CD4-positive, alpha-beta T cell treated with Interleukin-12 subunit alpha and Interleukin-12 subunit beta, for 1 hour (primary cell): Measurements from ENCODE around the gene AKR1B15.
"Not testable (repeated sequence)": the region's sequence is repeated elsewhere in the genome, so short reads cannot be mapped to it uniquely, and the experiment has no call there.

Experiments
- DNase-seq: peaks from one replicate; pipeline ENCODE4 v3.0.0-alpha.2; 2020

Gene AKR1B15

DNA sequence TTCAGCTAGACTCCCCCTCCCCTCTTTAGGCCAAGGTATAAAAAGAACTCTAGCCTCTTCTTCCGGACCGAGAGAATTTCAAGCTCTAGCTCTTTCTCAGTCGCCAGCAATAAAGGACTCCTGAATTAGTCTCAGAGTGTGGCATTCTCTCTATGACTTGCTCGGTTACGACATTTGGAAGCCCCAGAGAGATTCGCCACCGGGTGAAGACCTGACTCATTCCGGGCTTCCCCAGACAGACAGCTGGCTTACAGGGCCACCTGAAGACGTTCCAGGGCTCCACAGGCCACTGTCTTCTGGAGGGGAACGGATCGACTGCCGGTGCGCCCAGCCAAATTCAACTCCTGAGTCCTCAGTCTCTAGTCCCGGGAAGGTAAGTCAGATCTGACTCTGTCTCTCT is at the start of gene AKR1B15:
AKR1B15 (plus strand) TSS at position 234 of the 400 bp plus-strand sequence. CDS start 15,510 bp downstream, outside the sequence.
- DNase-seq: no peak

DNA sequence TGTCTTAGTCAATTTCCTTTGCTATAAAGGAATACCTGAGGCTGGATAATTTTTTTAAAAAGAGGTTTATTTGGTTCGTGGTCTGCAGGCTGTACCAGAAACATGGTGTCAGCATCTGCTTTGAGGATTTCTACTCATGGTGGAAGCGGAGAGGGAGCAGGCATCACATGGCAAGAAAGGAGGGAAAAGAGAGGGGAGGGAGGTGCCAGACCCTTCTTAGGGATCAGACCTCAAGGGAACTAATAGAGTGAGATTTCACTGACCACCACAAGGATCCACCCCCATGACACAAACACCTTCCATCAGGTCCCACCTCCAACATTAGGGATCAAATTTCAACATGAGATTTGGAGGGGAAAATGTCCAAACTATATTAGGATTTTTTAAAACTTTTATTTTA is 48.5 kb upstream of the AKR1B15 start:
- DNase-seq: no peak

DNA sequence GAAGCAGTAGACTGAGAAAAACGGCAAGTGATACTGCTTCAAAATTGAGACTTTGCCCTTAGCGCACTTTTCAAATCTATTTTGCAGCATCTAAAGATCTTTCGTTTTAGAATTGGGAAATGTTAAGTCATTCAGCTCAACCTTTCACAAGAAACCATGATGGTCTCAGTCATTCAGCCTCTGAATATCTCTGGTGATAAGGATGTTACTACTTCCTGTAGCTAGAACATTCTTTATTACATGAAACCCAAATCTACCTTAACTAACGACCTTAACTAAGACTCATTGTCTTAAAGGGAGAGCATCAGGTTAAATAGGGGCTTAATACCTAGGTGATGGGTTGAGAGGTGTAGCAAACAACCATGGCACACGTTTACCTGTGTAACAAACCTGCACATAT is 47.9 kb upstream of the AKR1B15 start:
- DNase-seq: no peak

DNA sequence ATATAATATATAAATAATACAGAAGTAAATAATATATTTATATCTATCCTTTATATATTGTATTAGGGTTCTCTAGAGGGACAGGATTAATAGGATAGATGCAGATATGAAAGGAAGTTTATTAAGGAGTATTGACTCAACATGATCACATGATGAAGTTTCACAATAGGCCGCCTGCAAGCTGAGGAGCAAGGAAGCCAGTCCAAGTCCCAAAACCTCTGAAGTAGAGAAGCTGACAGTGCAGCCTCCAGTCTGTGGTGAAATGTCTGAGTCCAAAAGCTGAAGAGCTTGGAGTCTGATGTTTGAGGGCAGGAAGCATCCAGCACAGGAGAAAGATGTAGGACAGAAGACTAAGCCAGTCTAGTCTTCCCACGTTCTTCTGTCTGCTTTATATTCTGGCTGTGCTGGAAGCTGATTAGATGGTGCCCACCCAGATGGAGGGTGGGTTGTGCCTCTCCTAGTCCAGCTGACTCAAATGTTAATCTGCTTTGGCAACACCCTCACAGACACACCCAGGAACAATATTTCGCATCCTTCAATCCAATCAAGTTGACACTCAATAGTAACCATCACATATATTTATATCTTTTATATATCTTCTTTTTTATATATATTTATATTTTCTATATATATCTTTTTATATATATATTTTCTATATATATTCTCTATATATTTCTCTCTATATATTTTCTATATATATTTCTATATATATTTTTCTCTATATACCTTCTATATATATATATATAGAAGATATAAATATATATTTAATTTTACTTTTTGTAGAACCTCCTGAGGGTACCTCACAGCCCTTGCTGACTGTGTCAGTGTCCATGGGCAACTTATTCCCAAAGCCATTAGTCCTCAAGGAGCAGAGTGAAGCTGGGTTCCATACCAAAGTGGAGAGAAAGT is 46.2 kb upstream of the AKR1B15 start:
- no peak for DNase-seq

DNA sequence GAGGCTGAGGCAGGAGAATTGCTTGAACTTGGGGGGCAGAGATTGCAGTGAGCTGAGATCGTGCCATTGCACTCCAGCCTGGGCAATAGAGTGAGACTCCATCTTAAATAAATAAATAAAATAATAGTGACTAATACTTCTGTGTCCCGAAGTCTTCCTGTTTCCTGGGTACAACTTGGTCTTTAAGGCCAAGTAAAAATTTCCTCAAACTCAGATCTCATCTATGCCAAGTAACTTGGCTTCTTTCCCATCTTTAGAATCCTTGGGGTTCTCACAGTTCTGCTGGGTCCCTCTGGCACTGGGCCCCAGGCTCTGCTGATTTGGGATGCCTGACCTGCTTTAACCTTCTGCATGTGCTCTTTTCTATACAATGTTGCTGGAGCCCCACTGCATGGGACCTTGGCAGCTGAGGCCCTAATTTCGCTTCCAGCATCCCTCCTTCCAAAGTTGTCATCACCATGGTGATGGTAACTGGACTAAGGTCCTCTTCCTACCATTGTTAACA is 44.2 kb upstream of the AKR1B15 start:
- DNase-seq: no peak

DNA sequence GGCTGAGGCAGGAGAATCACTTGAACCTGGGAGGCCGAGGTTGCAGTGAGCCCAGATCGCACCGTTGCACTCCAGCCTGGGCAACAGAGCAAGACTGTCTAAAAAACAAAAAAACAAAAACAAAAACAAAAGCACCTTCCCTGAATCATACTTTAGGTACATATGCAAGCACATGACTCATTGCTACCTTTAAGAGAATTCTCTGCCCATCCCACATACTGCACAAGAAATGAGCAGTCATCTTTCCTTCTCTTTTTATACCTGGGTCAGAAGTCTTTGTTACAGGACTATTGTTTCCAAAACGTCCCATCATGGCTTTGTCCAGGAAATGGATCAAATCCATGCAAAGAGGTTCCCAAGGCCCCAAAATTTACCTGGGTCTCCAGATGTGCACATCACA is 43.1 kb upstream of the AKR1B15 start:
- no peak for DNase-seq

DNA sequence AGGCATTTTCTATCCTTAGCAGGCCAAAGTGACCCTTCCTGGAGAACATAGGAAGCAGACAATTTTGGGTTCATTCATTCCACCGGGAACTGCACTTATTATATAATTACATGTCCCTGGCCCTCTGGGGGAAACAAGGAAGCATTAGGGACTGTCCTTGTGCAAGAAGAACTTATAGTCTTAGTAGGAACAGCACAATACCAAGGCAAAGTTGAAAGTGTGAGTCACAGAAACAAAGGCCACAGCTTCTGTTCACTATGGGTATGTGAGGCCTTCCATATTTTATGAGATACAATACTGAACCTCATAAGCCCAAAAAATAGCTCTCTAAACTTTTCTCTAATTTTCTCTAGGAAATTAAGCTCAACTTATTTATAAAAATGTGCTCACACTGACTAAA is 39.9 kb upstream of the AKR1B15 start:
- no peak for DNase-seq

DNA sequence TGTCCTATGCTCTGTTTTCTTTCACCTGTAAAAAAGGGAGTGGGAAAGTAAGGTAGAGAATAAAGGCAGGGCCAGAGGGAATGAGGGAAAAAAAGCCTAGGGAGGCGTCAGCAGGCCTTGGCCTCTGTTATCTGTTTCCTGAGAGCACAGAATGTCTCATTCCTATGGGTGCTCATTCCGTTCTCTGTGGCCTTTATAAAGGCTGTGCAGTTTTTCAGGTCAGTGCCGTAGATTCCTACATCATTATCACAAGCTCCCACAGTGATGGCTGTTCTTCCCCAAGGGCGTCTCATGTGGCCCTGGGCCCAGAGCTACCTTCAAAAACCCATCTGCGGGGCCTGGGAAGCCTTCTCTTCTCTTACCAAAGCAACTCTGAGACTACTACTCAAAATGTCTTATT is 38.3 kb upstream of the AKR1B15 start:
- no peak for DNase-seq

DNA sequence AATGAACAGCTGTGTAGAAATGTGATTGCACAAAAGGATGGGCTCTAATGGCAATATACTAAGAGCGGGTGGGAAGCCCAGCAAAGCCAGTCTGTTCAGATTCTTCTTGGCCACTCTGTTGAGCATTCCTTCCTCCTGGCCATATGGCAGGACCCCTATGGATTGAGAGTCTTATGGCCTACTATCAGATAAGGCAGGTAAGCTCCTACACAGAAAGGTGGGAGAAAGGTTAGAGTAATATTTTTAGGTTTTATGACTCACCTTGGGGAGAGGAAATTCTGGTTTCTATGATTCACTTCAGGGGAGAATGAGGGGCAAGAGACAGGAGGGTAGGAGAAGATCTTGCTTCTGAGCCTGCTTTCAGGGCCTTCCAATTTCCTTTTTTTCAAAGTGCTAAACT is 36.6 kb upstream of the AKR1B15 start:
- no peak for DNase-seq

DNA sequence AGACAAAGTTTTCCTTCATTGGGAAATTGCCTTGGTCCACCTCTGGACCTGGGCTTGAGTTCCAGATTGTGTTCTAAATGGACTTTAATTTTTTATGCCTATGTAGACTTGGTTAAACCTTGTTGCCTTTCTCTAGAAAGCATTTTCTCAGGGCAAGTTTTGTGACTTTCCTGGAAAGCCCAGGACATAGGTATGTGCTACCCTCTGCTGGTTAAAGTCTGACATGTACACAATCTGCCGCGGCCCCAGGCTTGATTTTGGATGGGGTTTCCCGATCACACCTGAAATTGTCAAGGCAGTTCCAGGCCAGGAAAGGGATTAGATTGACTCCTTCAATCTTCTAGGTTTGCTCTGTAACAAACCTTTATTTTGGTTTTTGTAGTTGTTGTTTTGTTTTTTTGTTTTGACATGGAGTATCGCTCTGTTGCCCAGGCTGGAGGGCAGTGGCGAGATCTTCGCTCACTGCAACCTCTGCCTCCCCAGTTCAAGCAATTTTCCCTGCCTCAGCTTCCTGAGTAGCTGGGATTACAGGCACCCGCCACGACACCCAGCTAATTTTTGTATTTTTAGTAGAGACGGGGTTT is 35.6 kb upstream of the AKR1B15 start:
- DNase-seq: peak; percentile 30

DNA sequence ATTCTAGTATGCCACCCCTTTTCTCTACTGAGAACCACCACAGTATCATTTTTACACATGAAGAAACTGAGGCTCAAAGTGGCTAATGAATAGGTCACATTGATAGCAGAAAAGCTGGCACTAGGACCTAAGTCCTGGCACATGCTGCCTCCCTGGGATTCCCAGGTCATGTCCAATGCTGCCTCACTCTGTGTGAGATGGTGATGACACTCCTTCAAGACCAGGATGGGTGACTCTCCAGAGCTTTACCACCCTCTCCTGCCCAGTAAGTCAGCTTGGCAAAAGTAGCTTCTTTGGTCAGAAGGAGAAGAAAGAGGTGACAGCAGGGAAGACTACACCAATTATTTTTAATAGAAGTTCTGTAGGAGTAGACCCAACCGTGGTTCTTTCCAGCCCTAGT is 34.8 kb upstream of the AKR1B15 start:
- no peak for DNase-seq

DNA sequence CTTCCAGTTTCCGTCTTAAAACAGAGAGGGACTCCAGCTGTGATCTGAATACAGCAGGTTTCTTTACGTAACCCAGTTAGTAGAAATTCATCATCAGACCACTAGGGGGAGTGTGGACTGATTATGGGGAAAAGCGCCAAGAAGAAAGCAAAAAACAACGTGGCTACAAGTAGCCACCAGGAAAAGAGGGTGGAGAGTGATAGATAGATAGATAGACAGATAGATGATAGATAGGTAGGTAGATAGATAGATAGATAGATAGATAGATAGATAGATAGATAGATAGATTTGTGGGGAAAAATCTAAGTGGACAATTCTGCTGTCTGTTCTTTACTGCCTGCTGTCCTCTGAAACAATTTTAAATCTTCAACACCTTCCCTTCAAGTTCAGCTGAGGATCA is 34.2 kb upstream of the AKR1B15 start:
- peak; percentile 66 for DNase-seq

DNA sequence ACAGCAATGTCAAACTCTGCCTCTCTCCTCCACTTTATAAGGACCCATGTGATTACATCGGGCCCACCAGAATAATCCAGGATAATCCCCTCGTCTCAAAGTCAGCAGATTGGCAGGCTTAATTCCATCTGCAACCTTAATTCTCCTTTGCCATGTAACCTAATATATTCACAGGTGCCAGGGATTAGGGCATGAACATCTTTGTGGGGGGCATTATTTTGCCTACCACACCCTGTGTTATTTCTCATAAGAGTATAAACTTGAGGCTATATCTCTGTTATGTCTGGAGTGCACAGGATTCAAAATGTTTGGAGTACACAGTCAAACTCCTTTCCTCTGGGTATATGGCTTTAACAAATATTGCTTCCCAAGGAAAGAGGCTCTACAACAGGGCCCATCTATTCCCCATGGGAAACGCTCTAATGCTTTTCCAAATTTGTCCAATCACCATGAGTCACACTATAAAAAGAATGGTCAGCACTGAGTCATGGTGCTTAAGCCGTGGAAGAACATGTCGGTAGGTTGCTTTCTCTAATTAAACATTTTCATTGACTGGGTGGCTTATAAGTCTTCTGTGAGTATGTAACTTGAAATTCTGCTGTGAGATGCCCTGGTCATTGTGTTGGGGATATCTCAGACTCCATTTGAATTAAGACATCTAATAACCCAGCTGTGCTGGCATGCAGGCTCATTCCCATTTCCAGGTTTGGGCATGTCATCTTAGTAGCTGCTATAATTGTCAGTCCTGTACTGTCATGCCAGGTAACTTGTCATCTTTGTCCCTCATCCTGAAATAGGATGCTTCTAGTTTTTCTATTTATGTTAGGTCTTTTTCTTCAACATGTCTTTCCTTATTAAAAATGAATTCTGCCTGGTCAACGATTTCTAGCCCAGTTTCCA is 33.1 kb upstream of the AKR1B15 start:
- no peak for DNase-seq

DNA sequence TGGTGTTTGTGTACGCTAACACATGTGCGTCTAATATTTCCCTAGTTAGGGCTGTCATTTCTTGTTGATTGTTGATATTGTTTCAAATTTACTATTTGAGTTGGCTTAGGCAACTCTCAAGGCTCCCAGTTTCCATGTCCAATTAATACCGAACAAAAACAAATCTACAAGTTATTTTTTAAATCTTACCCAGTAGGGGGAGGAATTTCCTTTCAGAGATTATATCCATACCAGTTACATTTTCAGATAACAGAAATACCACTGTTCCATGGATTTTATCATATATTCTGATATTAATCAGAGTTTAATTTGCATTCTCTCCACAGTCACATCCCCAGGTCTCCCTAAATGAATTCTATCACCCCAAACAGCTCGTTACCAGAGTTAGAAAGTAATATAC is 28.8 kb upstream of the AKR1B15 start:
- no peak for DNase-seq

DNA sequence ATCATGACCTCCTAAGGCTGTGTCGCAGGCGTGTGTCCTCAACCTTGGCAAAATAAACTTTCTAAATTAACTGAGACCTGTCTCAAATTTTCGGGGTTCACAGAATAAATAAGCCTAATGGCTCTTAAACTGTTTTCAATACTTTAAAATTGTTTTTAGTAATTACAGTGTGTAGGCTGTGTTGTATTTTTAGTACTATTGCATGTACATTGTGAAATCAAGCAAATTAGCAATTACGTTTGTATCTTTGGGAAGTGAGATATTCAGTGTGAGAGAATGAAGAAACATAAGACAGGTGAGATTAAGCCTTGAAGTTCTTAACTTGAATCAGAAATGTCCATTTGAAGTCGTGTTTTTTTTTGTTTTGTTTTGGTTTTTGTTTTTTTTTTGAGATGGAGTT is 26.3 kb upstream of the AKR1B15 start:
- DNase-seq: no peak

DNA sequence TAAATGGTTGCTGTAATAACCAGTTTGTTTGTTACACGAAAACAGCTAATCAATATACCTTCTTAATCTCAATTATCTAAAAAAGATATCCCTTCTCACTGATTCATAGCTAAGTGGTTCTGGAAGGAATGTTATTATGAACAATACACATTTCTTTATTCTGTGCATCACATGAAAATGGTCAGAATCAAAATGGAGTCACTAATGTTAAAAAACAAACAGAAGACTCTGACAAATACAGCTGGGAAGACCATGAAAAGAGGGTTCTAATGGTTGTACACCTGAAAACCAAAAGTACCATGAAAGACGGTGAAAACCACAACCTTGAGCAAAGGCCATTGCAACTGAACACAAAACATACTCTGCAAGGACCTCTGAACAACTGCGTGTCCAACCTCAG is 23.5 kb upstream of the AKR1B15 start:
- DNase-seq: not testable (repeated sequence)

DNA sequence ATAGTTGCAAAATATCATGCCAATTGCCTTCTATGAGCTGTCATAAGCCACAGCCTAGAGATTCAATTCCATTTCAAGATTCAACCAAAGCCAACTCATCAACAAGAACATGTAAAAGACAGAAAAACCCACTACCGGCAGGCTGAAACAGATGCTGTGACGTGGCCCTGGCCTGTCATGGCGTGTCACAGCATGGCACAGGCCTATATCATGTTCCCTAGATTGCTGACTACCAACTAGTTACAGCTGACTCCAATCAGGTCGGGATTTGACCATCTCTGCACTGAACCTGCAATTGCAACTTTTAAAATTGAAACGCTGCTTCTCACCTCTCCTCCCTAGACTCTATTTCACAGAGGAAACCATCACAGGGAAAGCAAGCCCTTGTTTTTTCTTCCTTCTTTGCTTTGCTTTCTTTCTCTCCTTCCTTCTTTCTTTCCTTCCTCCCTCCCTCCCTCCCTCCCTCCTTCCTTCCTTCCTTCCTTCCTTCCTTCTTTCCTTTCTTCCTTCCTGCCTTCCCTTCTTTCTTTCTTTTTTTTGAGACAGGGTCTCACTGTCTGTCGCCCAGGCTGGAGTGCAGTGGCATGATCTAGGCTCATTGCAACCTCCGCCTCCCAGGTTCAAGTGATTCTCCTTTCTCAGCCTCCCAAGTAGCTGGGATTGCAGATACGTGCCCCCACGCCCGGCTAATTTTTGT is 22.2 kb upstream of the AKR1B15 start:
- not testable (repeated sequence) for DNase-seq

DNA sequence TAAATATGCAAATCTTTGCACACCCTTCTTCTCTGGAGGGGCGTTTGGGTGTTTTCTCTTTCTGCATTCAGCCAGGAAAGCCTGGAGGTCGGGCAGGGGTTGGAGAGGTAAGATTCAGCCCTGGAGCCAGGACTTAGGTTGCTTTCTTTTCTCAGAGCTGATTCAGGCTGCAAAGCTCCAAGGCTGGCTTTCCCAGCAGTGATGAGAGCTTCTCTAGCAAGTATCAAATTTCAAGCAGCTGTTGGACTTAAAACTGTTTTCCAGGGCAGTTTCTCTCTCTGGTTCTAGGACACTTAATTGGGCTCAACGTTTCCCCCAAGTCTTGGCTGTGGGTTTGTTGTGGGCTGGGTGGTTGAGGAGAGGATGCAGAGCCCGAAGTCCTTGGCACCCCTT is 20.9 kb upstream of the AKR1B15 start:
- DNase-seq: no peak

DNA sequence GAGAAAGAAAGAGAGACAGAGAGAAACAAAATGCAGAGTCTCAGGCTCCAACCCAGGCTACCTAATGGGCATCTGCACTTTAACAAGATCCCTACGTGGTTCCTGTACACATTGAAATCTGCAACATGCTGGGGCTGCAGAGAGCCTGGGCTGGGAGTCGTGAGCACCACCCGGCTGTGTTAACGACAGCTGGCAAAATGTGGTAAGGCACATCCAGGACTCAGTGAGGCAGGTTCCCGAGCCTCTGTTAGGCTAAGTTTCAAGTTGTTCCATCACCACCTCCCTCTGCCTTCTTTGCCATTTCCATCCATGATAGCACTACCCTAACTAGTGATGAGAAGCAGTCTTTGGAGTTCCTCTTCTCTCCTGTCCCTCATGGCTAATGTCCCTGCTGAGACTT is 20.2 kb upstream of the AKR1B15 start:
- DNase-seq: no peak

DNA sequence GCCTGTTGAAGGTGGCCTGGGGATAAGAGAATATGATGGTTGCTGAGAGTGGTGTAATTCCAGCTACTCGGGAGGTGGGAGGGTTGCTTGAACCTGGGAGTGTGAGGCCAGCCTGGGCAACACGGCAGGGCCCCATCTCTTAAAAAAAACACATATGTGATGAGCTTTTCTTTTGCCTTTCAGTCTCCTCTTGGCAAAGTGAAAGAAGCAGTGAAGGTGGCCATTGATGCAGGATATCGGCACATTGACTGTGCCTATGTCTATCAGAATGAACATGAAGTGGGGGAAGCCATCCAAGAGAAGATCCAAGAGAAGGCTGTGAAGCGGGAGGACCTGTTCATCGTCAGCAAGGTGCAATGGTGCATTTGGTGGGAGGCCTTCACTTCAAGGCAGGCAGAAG is 18.4 kb upstream of the AKR1B15 start:
- DNase-seq: no peak

DNA sequence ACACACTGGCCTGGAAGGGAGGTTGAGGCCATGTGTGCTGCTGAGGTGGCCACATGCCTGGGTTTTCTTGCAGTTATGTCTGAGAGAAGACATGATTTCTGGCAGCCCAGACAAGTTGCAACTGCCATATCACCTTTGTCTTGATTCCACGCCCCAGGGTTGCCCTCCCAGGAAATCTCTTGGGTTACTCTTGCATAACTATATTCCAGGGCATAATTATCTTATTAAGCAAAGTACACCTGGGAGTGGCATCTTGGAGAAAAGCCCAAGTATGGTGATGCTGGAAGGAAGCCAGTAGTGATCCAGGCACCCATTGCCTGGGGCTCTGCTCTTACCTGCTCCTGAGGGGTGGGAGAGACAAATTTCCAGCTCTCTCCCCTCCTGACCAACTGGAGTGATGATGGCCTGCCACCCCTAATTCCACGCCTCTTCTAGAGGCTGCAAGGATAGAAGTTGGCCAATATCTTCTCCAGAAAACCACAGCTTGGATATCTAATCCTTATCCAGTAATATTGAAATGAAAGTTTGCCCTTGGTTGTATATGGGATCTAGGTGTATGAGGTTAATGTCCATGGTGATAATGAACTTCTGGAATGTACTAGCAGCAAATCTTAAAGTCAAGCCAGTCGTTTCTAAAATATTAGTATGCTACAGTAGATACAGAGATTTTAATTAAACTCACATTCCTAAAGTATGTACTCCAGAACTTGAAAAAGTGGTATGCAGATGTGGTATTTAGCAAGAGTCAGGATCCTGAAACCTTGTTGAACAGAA is 16.5 kb upstream of the AKR1B15 start:
- DNase-seq: no peak

DNA sequence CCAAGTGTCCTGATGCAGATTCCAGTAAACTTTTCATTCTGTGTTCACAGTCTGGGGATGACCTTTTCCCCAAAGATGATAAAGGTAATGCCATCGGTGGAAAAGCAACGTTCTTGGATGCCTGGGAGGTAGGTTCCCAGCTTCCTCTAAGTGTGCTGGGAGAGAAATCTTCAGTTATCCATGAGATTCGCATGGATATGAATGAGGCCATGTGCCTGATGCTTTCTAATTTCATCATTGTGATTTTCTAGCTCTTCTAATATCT is 16.0 kb upstream of the AKR1B15 start:
- no peak for DNase-seq
